H9 (cell line): Measurements from ENCODE around the gene TRMT61A. TPM values are rescaled to one million over a fixed set of nuclear protein-coding genes. Genes with fewer than 3 reads are reported as not detected.

Experiments used
- DNase-seq: peaks from one replicate; pipeline ENCODE4 v3.0.0-alpha.2; 2017
- H2AFZ ChIP-seq: one replicate; pipeline ENCODE4 v1.6.1; 2013; ENCODE audit warnings: mild to moderate bottlenecking, low read length, control low read depth, moderate library complexity
- H2AK5ac ChIP-seq: 2 replicates; pipeline ENCODE4 v1.6.1; 2013; ENCODE audit warnings: low read length, control low read depth, mixed read lengths; ENCODE audit not compliant: insufficient read length
- H2BK120ac ChIP-seq: one replicate; pipeline ENCODE4 v1.6.1; 2013; ENCODE audit warnings: low read depth, mild to moderate bottlenecking, low read length, control low read depth, inconsistent platforms; ENCODE audit not compliant: poor library complexity, severe bottlenecking
- H2BK12ac ChIP-seq: 2 replicates; pipeline ENCODE4 v1.6.1; 2013; ENCODE audit warnings: low read length, control low read depth, mixed read lengths, low read depth; ENCODE audit not compliant: insufficient read length
- H2BK15ac ChIP-seq: 2 replicates; pipeline ENCODE4 v1.6.1; 2013; ENCODE audit warnings: low read depth, low read length, control low read depth
- H2BK20ac ChIP-seq: one replicate; pipeline ENCODE4 v1.6.1; 2013; ENCODE audit warnings: low read depth, mild to moderate bottlenecking, low read length, control low read depth, inconsistent platforms; ENCODE audit not compliant: poor library complexity, severe bottlenecking
- H2BK5ac ChIP-seq: 2 replicates; pipeline ENCODE4 v1.6.1; 2013; ENCODE audit warnings: low read length, control low read depth, mixed read lengths; ENCODE audit not compliant: insufficient read length
- H3K14ac ChIP-seq: 2 replicates; pipeline ENCODE4 v1.6.1; 2013; ENCODE audit warnings: low read length, control low read depth; ENCODE audit not compliant: insufficient read depth
- H3K18ac ChIP-seq: 2 replicates; pipeline ENCODE4 v1.6.1; 2013; ENCODE audit warnings: low read depth, mild to moderate bottlenecking, mixed read lengths, low read length, control low read depth; ENCODE audit not compliant: insufficient read length
- H3K23ac ChIP-seq: 2 replicates; pipeline ENCODE4 v1.6.1; 2013; ENCODE audit warnings: low read length, control low read depth, mixed read lengths, low read depth; ENCODE audit not compliant: insufficient read length
- H3K23me2 ChIP-seq: 2 replicates; pipeline ENCODE4 v1.6.1; 2013; ENCODE audit warnings: low read depth, mild to moderate bottlenecking, mixed read lengths, low read length, control low read depth; ENCODE audit not compliant: insufficient read length, poor library complexity, severe bottlenecking
- H3K27ac ChIP-seq: 2 replicates; pipeline ENCODE4 v1.5.1; 2013; ENCODE audit warnings: low read length, control low read depth, mixed read lengths, low read depth; ENCODE audit not compliant: insufficient read length
- H3K27me3 ChIP-seq: 2 replicates; pipeline ENCODE4 v1.6.1; 2013; ENCODE audit warnings: low read length, control low read depth, inconsistent platforms; ENCODE audit not compliant: insufficient read depth
- H3K4ac ChIP-seq: 2 replicates; pipeline ENCODE4 v1.6.1; 2013; ENCODE audit warnings: low read depth, mild to moderate bottlenecking, control low read depth, inconsistent platforms, low read length, moderate library complexity
- H3K4me1 ChIP-seq: 2 replicates; pipeline ENCODE4 v1.6.1; 2013; ENCODE audit warnings: low read length, control low read depth, inconsistent platforms; ENCODE audit not compliant: insufficient read depth
- H3K4me2 ChIP-seq: 2 replicates; pipeline ENCODE4 v1.6.1; 2013; ENCODE audit warnings: low read length, control low read depth, mixed read lengths; ENCODE audit not compliant: insufficient read length, insufficient read depth
- H3K56ac ChIP-seq: 2 replicates; pipeline ENCODE4 v1.6.1; 2013; ENCODE audit warnings: low read depth, mild to moderate bottlenecking, mixed read lengths, low read length, control low read depth; ENCODE audit not compliant: insufficient read length
- H3K79me1 ChIP-seq: 2 replicates; pipeline ENCODE4 v1.6.1; 2013; ENCODE audit warnings: low read depth, mild to moderate bottlenecking, moderate library complexity, low read length, control low read depth, inconsistent platforms; ENCODE audit not compliant: insufficient read depth, poor library complexity, severe bottlenecking
- H3K79me2 ChIP-seq: 2 replicates; pipeline ENCODE4 v1.6.1; 2013; ENCODE audit warnings: low read length, control low read depth, inconsistent platforms; ENCODE audit not compliant: insufficient read depth
- H3K9ac ChIP-seq: 2 replicates; pipeline ENCODE4 v1.6.1; 2013; ENCODE audit warnings: low read length, control low read depth, mixed read lengths; ENCODE audit not compliant: insufficient read length; ENCODE audit errors: extremely low read depth
- H3K9me3 ChIP-seq: one replicate; pipeline ENCODE4 v1.6.1; 2013; ENCODE audit warnings: low read depth, low read length, inconsistent platforms; ENCODE audit not compliant: control insufficient read depth
- H3T11ph ChIP-seq: one replicate; pipeline ENCODE4 v1.6.1; 2013; ENCODE audit warnings: mild to moderate bottlenecking, low read length, control low read depth, inconsistent platforms
- H4K20me1 ChIP-seq: one replicate; pipeline ENCODE4 v1.6.1; 2013; ENCODE audit not compliant: control insufficient read depth, insufficient read length, insufficient read depth
- H4K5ac ChIP-seq: 2 replicates; pipeline ENCODE4 v1.6.1; 2013; ENCODE audit warnings: low read depth, mild to moderate bottlenecking, mixed read lengths, low read length, control low read depth; ENCODE audit not compliant: insufficient read length
- H4K8ac ChIP-seq: replicated peaks from 2 replicates; pipeline ENCODE4 v1.6.1; 2013; ENCODE audit warnings: low read length, control low read depth, mixed read lengths, low read depth; ENCODE audit not compliant: insufficient read length
- H4K91ac ChIP-seq: 2 replicates; pipeline ENCODE4 v1.6.1; 2013; ENCODE audit warnings: low read depth, mild to moderate bottlenecking, moderate library complexity, mixed read lengths, low read length, control low read depth; ENCODE audit not compliant: insufficient read length
- H3K27ac Mint-ChIP-seq, 3 experiments: 2 replicates in 2 of 3; 3 replicates in 1 of 3; pipeline ENCODE4 v1.8.0; 2020 to 2021; ENCODE audit warnings: mixed read lengths in 3 of 3, mild to moderate bottlenecking in 1 of 3, moderate library complexity in 1 of 3
- H3K27me3 Mint-ChIP-seq: 2 replicates; pipeline ENCODE4 v1.8.0; 2021; ENCODE audit warnings: low read depth, mild to moderate bottlenecking, moderate library complexity, mixed read lengths
- H3K36me3 Mint-ChIP-seq, 3 experiments: 2 replicates in 2 of 3; 3 replicates in 1 of 3; pipeline ENCODE4 v1.8.0; 2020 to 2021; ENCODE audit warnings: low read depth in 3 of 3, mixed read lengths in 3 of 3; ENCODE audit not compliant: insufficient read depth in 1 of 3
- H3K4me1 Mint-ChIP-seq, 2 experiments: 2 replicates each; pipeline ENCODE4 v1.8.0; 2020; ENCODE audit warnings: mixed read lengths in 2 of 2
- H3K4me3 Mint-ChIP-seq, 2 experiments: 2 replicates in 1 of 2; 3 replicates in 1 of 2; pipeline ENCODE4 v1.8.0; 2020 to 2021; ENCODE audit warnings: mild to moderate bottlenecking in 2 of 2, mixed read lengths in 2 of 2, moderate library complexity in 1 of 2
- H3K9me3 Mint-ChIP-seq, 2 experiments: 2 replicates in 1 of 2; 3 replicates in 1 of 2; pipeline ENCODE4 v1.8.0; 2020; ENCODE audit warnings: mild to moderate bottlenecking in 2 of 2, mixed read lengths in 2 of 2, moderate library complexity in 1 of 2
- WGBS: extraction: QIAGEN DNeasy Blood & Tissue Kit; methylation state at CpG from one replicate; pipeline ENCODE4 v1.1.7; 2013; ENCODE audit warnings: missing lambda C conversion rate, low lambda C conversion rate, mixed read lengths; ENCODE audit not compliant: insufficient read length; ENCODE audit errors: extremely low coverage; 5-methylcytosine and 5-hydroxymethylcytosine counted together
- total RNA-seq: library from RNA; stranded (reverse); gene quantifications from 2 replicates; pipeline ENCODE4 v1.2.1, GENCODE V29; 2021
- TF ChIP-seq, protein P1 (sequence below): fragments of 200-600 bp; sonication (generic); conservative IDR thresholded peaks from 3 replicates; pipeline ENCODE4 v1.8.0; 2021; ENCODE audit warnings: antibody characterized with exemption, mild to moderate bottlenecking

Gene TRMT61A
- total RNA-seq, 1 experiment from 2014 or later = 21.9 TPM

DNA sequence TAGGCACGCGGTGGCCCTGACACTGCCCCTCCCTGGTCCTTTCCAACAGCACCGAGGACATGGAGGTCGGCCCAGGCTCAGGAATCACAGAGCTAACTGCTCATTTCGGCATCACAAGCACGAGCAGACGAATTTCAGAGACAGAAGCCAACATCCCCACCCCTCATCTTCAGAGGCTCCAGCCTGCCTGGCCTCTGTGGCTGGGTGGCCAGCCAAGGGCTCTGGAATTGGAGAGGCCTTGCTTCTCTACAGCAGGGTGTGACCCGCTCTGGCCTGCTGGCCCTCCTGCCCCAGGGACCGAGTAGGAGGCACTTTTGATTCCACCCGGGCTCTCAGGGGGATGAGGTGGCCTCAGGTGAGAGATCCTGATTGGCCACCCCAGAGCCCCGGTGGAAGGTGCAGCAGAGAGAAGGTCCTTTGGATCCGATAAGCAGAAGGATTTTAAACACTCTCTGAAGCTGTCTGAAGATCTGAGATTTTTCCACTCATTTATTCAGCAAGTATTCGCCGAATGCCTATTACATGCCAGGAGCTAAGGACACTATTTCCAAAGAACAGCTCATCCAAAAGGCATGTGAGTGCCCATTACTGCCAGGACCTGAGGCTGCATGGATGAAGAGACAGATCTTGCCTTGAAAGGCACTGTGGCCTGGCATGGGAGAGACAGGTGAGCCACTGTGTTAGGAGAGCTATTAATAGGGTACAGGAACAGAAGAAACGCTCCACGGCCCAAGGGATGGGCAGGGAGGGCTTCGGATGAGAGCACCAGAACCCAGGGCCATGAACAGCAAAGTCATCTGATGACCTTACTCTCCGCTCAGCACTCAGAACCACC lies 23.2 kb downstream of the TRMT61A start:
- H3K27me3 ChIP-seq = no peaks in the 10 kb centered on the region
- no peak overlapping the region for H2BK12ac ChIP-seq
- H2AFZ ChIP-seq = no peak overlapping the region
- no peak overlapping the region for H2BK5ac ChIP-seq
- no peak overlapping the region for H3K4ac ChIP-seq
- no peak overlapping the region for H4K91ac ChIP-seq
- H3K27ac Mint-ChIP-seq = peak overlapping the region in 2 of 3 experiments; percentile 64 to 86; a peak in 2 of 7 replicates
- H3K4me1 Mint-ChIP-seq = peaks cover 7 to 8% of the 10 kb centered on the region in 2 experiments
- H3K9me3 Mint-ChIP-seq = no peaks in the 10 kb centered on the region
- no peak overlapping the region for H2BK120ac ChIP-seq
- H3K9me3 ChIP-seq = no peaks in the 10 kb centered on the region
- no peak overlapping the region for H3K14ac ChIP-seq
- no CpG with 5 or more reads among the region's 18 CpGs for WGBS
- H3K79me1 ChIP-seq = no peaks in the 10 kb centered on the region
- no peak for DNase-seq
- H3K23ac ChIP-seq = no peak overlapping the region
- no peaks in the 10 kb centered on the region for H3K27me3 Mint-ChIP-seq
- no peak overlapping the region for H3K4me2 ChIP-seq
- peaks cover 0 to 3% (median 0%) of the 10 kb centered on the region in 3 experiments; a peak in 1 of 7 replicates for H3K36me3 Mint-ChIP-seq
- no peaks in the 10 kb centered on the region for H4K20me1 ChIP-seq
- H3K9ac ChIP-seq = no peak overlapping the region
- H2BK20ac ChIP-seq = no peak overlapping the region
- no peak overlapping the region for H2AK5ac ChIP-seq
- no peaks in the 10 kb centered on the region for H3K4me1 ChIP-seq
- H3T11ph ChIP-seq = no peak overlapping the region
- no peak overlapping the region for H4K8ac ChIP-seq
- no peaks in the 10 kb centered on the region for H3K23me2 ChIP-seq
- H3K56ac ChIP-seq = no peak overlapping the region
- H2BK15ac ChIP-seq = no peak overlapping the region
- TF ChIP-seq, protein P1, sequence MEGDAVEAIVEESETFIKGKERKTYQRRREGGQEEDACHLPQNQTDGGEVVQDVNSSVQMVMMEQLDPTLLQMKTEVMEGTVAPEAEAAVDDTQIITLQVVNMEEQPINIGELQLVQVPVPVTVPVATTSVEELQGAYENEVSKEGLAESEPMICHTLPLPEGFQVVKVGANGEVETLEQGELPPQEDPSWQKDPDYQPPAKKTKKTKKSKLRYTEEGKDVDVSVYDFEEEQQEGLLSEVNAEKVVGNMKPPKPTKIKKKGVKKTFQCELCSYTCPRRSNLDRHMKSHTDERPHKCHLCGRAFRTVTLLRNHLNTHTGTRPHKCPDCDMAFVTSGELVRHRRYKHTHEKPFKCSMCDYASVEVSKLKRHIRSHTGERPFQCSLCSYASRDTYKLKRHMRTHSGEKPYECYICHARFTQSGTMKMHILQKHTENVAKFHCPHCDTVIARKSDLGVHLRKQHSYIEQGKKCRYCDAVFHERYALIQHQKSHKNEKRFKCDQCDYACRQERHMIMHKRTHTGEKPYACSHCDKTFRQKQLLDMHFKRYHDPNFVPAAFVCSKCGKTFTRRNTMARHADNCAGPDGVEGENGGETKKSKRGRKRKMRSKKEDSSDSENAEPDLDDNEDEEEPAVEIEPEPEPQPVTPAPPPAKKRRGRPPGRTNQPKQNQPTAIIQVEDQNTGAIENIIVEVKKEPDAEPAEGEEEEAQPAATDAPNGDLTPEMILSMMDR = no peak
- H4K5ac ChIP-seq = no peak overlapping the region
- no peak overlapping the region; a peak in 1 of 5 replicates for H3K4me3 Mint-ChIP-seq
- no peaks in the 10 kb centered on the region for H3K79me2 ChIP-seq
- no peak overlapping the region for H3K18ac ChIP-seq
- H3K27ac ChIP-seq = no peak overlapping the region
